Activated CD8-positive, alpha-beta memory T cell treated with anti-CD3 and anti-CD28 coated beads, Interleukin-2, amount 50 U/mL, for 1 hour (primary cell): Measurements from ENCODE around the gene GTF2H1.

Source experiments
- DNase-seq: peaks from one replicate; pipeline ENCODE4 v3.0.0-alpha.2; 2020; ENCODE audit errors: extremely low read depth

Gene GTF2H1

GRCh38 chr11:18321969-18322711 lies at the start of gene GTF2H1, which contains the start of gene HPS5:
TSS of gene GTF2H1 (plus strand) at chr11:18322567. CDS start at chr11:18333075, 10,508 bp downstream.
TSS of gene HPS5 (minus strand) at chr11:18322140. CDS start at chr11:18317858, 4,282 bp downstream.
- DNase-seq = peak; percentile 96

DNA sequence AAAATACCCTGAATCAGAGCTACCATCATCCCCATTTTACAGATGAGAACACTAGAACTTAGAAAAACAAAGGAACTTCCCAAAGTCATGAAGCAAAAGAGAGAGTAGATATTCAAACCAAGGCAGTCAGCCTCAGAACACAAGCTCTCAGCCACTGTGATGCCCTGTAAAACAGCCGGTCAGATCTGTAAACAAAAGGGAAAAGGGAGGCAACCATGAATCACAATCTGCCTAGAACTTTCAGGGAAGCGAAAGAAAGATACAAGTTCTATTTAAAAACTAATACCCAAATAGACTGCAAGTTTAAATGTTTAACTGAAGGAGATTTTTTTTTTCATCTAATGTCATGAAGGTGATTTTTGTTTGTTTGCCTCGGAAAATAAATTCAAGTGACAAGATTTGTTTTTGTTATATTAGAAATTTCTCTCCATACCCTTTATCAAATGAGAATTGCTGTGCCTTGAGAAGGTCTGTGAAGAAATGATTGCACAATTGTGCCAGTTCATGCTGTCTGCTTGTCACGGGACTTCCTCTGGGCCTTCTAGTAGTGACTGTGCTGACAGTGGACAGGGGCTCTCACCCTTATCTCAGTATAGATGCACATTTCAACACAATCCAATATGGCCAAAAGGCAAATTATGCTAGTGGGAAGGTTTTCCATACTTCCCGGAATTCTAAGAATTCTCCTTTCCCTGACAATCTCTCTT lies 44.6 kb upstream of the GTF2H1 start:
- no peak for DNase-seq

DNA sequence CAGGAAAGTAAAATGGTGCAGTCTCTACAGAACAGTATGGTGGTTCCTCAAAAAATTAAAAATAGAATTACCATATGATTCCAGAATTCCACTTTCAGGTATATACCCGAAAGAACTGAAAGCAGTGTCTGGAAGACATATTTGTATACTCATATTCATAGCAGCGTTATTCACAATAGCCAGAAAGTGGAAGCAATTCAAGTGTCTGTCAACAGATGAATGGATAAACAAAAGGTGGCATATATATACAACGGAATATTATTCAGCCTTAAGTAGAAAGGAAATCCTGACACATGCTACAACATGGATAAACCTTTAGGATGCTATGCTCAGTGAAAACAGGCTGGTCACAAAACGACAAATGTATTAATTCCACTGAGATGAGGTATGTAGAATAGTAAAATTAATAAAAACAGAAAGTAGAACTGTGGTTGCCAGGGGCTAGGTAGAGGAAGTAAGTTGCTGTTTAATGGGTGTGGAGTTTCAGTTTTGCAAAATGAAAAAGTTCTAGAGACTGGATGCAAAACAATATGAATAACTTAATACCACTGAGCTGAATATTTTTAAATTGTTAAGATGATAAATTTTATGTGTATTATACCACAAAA lies 41.8 kb upstream of the GTF2H1 start:
- no peak for DNase-seq

- DNase-seq = no peak
These were observed 39.7 kb upstream of the GTF2H1 start for GRCh38 chr11:18282626-18283025.

- DNase-seq = no peak
These were observed 36.5 kb upstream of the GTF2H1 start for GRCh38 chr11:18285841-18286240.

- no peak for DNase-seq
These were observed 33.5 kb upstream of the GTF2H1 start for GRCh38 chr11:18288911-18289310.

GRCh38 chr11:18294862-18295261 lies 27.5 kb upstream of the GTF2H1 start:
- DNase-seq = no peak

DNA sequence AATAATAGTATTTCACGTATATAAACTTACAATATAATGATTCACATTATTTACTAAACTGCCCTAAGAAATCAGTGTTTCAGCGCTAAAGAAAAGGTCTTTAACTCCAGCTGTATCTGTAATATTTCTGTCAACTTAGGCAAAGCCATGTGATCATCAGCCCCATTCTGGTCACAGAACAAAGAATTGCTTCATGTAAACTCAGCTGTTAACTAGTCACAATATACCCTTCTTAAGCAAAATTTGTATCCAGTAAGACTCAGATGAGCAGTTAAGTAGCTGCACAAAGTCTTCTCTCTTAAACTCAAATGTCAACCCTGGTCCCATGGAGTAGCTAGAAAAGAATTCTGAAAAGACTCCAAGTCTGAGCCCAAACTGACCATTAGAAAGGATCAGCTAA lies 27.1 kb upstream of the GTF2H1 start:
- no peak for DNase-seq

DNA sequence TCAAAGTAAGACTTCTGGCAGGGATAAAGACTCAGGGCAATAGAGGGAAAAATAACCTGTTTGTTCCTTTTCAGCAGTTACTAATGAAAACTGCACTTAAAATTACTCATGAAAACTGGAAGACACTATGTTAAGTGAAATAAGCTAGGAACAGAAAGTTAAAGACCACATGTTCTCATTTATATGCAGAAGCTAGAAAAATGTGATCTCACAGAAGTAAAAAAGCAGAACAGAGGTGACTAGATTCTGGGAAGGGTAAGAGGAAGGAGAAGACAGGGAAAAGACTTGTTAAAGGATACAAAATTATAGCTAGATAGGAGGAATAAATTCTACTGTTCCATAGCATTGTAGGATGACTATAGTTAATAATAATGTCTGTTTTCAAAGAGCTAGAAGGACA lies 22.6 kb upstream of the GTF2H1 start:
- no peak for DNase-seq

DNA sequence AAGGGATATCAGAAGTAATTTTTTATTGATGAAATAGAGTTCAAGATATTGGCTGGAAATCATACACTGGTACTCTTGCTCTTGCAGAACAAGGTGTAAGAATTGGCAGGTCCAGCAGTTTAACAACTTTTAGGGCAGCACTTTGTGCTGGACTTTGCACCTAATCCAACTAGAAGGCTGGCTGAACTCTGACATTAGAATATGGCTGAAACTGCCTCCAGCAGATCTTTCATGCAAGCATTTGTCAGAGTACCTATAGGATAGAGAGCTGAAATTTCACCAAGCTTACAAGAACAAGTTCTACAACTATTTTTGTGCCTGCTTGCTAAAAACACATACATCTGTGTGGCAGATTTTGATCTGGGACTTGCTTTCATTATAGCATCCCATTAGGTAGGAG lies 17.6 kb upstream of the GTF2H1 start:
- DNase-seq = no peak

- no peak for DNase-seq
These were observed 14.8 kb upstream of the GTF2H1 start for GRCh38 chr11:18307461-18308139.

- DNase-seq = no peak
These were observed 14.1 kb upstream of the GTF2H1 start for GRCh38 chr11:18308242-18308641.

GRCh38 chr11:18309691-18310090 lies 12.7 kb upstream of the GTF2H1 start:
- DNase-seq = no peak

GRCh38 chr11:18310800-18311340 lies 11.5 kb upstream of the GTF2H1 start:
- DNase-seq = no peak

DNA sequence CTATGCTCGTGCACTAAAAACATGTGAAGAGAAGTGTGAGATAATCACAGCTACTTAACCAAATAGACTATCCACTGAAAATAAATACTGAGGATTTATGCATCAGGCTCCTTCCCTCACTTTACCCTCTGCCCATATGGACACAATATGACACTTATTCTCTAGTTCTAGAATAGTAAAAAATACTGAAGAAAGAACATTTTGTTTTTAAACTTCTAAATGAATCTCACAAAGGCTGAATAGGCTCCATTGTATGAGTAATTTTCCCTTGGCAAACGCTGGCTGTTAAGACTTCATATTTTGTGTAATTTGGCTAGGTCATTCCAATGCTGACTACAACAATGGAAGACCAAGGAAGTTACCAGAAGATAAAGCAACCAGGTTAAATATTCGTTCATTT lies 10.4 kb upstream of the GTF2H1 start:
- no peak for DNase-seq

- no peak for DNase-seq
These were observed 9.5 kb upstream of the GTF2H1 start for GRCh38 chr11:18312663-18313420.

DNA sequence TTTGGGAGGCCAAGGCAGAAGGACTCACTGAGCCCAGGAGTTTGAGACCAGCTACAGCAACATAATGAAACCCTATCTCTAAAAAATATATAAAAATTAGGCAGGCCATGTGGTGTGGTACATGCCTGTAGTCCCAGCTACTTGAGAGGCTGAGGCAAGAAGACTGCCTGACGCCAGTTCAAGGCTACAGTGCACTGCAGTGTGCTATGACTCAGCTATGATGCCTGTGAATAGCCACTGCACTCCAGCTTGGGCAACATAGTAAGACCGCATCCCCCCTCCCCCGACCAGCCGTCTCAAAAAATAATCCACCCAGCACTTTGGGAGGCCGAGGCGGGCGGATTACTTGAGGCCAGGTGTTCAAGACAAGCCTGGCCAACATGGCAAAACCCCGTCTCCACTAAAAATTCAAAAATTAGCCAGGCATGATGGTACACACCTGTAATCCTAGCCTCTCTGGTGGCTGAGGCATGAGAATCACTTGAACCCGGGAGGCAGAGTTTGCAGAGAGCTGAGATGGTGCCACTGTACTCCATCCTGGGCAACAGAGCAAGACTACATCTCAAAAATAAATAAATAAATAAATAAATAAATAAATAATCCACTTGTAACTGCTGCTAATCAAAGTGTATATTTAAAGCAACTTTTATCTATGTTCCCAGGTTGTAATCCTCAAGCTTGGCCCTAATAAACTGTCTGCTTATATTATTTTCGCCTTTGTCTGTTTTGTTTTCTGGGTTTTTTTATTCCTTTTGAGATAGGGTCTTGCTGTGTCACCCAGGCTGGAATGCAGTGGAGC lies 8.2 kb upstream of the GTF2H1 start:
- DNase-seq = no peak

DNA sequence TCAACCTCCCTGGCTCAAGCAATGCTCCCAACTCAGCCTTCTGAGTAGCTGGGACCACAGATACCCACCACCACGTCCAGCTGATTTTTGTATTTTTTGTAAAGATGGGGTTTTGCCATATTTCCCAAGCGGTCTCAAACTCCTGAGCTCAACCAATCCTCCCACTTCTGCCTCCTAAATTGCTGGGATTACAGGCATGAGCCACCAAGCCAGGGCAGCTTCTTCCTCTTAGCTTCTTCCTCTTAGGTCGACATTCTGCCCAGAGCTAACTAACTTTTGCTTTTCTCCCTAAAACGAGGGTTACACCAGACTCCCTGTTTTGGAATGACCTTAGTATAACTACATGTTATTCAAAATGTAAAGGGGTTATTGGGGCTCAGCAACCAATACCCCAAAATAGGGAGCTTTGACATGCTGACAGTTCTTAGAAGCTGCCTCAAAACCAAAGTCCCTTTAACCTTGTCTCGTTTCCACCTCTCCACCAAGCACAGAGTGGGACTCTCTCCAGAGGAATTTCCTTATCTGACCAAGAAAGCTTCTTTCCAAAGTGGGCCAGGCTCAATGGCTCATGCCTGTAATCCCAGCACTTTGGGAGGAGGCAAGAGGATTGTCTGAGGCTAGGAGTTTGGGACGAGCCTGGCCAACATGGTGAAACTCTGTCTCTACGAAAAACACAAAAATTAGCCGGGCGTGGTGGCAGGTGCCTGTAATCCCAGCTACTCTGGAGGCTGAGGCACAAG lies 7.4 kb upstream of the GTF2H1 start:
- no peak for DNase-seq

GRCh38 chr11:18315893-18316292 lies 6.5 kb upstream of the GTF2H1 start:
- no peak for DNase-seq

GRCh38 chr11:18317551-18317950 lies 4.8 kb upstream of the GTF2H1 start:
- no peak for DNase-seq
